ENCODE data around the gene DNER. TPM values are rescaled to one million over a fixed set of nuclear protein-coding genes. Genes with fewer than 3 reads are reported as not detected.

Gene DNER
- total and polyA plus RNA-seq, 2 donors from 2014 or later: 16.5 to 21.9 TPM

DNA sequence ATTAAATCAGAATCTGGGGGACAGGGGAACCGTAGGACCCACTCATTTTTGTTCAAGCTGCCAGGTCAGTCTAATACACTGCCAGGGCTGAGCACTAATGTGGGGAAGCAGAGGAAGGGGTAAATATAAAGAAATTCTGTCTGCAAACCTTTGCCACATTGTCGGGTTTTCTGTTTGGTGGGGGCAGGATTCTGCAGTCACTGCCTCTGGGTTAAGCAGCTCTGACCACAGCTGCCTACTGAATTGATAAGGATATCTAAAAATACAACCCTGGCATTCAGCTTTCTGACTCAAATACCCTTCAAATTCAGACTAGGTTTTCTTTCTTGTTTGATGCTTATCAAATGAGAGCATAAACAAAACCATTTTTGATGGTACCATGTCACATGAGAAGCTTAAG is 6.0 kb downstream of the DNER start:
- no peaks in the 10 kb centered on the region for H3K9me3 ChIP-seq (ENCODE audit: control insufficient read depth in 2 of 3, insufficient read depth in 1 of 3, low read length in 3 of 3)
- H3K4me1 ChIP-seq (ENCODE audit: control insufficient read depth in 2 of 3, insufficient read depth in 2 of 3, low read depth in 1 of 3, low read length in 3 of 3): no peaks in the 10 kb centered on the region
- H3K27me3 ChIP-seq (ENCODE audit: control insufficient read depth, insufficient read depth, low read length): peaks cover 5% of the 10 kb centered on the region
- no peak overlapping the region for H3K9ac ChIP-seq (ENCODE audit: low read length in 3 of 3)
- no peaks in the 10 kb centered on the region for H3K36me3 ChIP-seq (ENCODE audit: control insufficient read depth in 2 of 3, insufficient read depth in 3 of 3, low read length in 3 of 3)
- intact Hi-C loops (cut with DNase I): no loop called here
- TF ChIP-seq, protein P1, sequence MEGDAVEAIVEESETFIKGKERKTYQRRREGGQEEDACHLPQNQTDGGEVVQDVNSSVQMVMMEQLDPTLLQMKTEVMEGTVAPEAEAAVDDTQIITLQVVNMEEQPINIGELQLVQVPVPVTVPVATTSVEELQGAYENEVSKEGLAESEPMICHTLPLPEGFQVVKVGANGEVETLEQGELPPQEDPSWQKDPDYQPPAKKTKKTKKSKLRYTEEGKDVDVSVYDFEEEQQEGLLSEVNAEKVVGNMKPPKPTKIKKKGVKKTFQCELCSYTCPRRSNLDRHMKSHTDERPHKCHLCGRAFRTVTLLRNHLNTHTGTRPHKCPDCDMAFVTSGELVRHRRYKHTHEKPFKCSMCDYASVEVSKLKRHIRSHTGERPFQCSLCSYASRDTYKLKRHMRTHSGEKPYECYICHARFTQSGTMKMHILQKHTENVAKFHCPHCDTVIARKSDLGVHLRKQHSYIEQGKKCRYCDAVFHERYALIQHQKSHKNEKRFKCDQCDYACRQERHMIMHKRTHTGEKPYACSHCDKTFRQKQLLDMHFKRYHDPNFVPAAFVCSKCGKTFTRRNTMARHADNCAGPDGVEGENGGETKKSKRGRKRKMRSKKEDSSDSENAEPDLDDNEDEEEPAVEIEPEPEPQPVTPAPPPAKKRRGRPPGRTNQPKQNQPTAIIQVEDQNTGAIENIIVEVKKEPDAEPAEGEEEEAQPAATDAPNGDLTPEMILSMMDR (IDR thresholded peaks at IDR 0.05; ENCODE audit: borderline replicate concordance, extremely low read depth, insufficient read depth): no peak
- DNase-seq: no peak
- no peak for FAIRE-seq
- H3K27ac ChIP-seq (ENCODE audit: low read depth in 2 of 2, low read length in 2 of 2): no peak overlapping the region
- no peak overlapping the region for H3K4me3 ChIP-seq (ENCODE audit: low read length in 3 of 3)

GRCh38 chr2:229703909-229704630 is 10.3 kb downstream of the DNER start:
- Histone ChIP-seq H3K27me3 (ENCODE audit: control insufficient read depth, insufficient read depth, low read length) (no peaks in the 10 kb centered on the region), H3K9ac (ENCODE audit: low read length in 3 of 3) (no peak overlapping the region), H3K4me1 (ENCODE audit: control insufficient read depth in 2 of 3, insufficient read depth in 2 of 3, low read depth in 1 of 3, low read length in 3 of 3) (no peaks in the 10 kb centered on the region), H3K36me3 (ENCODE audit: control insufficient read depth in 2 of 3, insufficient read depth in 3 of 3, low read length in 3 of 3) (no peaks in the 10 kb centered on the region), H3K9me3 (ENCODE audit: control insufficient read depth in 2 of 3, insufficient read depth in 1 of 3, low read length in 3 of 3) (no peaks in the 10 kb centered on the region), H3K4me3 (ENCODE audit: low read length in 3 of 3) (no peak overlapping the region), H3K27ac (ENCODE audit: low read depth in 2 of 2, low read length in 2 of 2) (no peak overlapping the region)
- no peak for DNase-seq
- no peak for FAIRE-seq
- intact Hi-C loops (cut with DNase I): no loop called here
- TF ChIP-seq, protein P1 (IDR thresholded peaks at IDR 0.05; ENCODE audit: borderline replicate concordance, extremely low read depth, insufficient read depth): no peak

DNA sequence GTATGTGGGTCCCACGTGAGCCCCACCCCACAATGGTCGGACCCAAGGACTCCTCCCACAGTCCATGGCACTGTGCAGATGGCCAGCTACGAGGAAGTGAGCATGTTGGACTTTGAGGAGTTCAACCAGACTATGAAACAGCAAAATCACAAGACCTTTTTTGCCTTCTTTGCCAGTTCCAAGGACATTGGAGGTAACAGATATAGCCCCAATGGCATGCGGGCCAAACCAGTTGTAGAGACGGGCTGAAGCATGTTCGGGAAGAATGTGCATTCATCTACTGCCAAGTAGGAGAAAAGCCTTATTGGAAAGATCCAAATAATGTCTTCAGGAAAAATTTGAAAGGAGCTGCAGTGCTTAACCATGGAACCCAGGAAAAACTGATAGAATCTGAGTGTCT is 12.6 kb downstream of the DNER start:
- DNase-seq (no peak), FAIRE-seq (no peak)
- no peaks in the 10 kb centered on the region for H3K27me3 ChIP-seq (ENCODE audit: control insufficient read depth, insufficient read depth, low read length)
- no peaks in the 10 kb centered on the region for H3K9me3 ChIP-seq (ENCODE audit: control insufficient read depth in 2 of 3, insufficient read depth in 1 of 3, low read length in 3 of 3)
- H3K9ac ChIP-seq (ENCODE audit: low read length in 3 of 3): no peak overlapping the region
- H3K4me3 ChIP-seq (ENCODE audit: low read length in 3 of 3): no peak overlapping the region
- H3K27ac ChIP-seq (ENCODE audit: low read depth in 2 of 2, low read length in 2 of 2): no peak overlapping the region
- H3K4me1 ChIP-seq (ENCODE audit: control insufficient read depth in 2 of 3, insufficient read depth in 2 of 3, low read depth in 1 of 3, low read length in 3 of 3): no peaks in the 10 kb centered on the region
- intact Hi-C loops (cut with DNase I): no loop called here
- TF ChIP-seq, protein P1 (IDR thresholded peaks at IDR 0.05; ENCODE audit: borderline replicate concordance, extremely low read depth, insufficient read depth): no peak
- no peaks in the 10 kb centered on the region for H3K36me3 ChIP-seq (ENCODE audit: control insufficient read depth in 2 of 3, insufficient read depth in 3 of 3, low read length in 3 of 3)

DNA sequence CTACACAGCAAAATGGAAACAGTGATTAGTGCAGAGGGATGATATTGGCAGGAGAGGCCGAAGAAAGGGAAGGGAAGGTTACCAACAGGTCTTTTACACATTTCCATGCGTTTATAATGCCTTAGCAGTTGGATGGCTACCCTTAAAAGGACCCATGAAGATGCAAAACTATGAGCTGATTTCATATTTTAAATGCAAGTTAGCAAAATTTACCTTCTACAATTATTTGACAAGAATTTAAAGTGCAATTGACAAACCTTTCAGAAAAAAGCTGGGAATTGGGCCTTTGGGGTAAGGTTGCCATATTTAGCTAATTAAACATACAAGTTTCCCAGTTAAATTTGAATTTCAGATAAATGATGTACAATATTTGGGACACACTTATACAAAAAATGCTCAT is 13.3 kb downstream of the DNER start:
- intact Hi-C loops (cut with DNase I): no loop called here
- Histone ChIP-seq H3K9me3 (ENCODE audit: control insufficient read depth in 2 of 3, insufficient read depth in 1 of 3, low read length in 3 of 3) (no peaks in the 10 kb centered on the region), H3K4me1 (ENCODE audit: control insufficient read depth in 2 of 3, insufficient read depth in 2 of 3, low read depth in 1 of 3, low read length in 3 of 3) (no peaks in the 10 kb centered on the region), H3K36me3 (ENCODE audit: control insufficient read depth in 2 of 3, insufficient read depth in 3 of 3, low read length in 3 of 3) (no peaks in the 10 kb centered on the region), H3K9ac (ENCODE audit: low read length in 3 of 3) (no peak overlapping the region), H3K27me3 (ENCODE audit: control insufficient read depth, insufficient read depth, low read length) (no peaks in the 10 kb centered on the region), H3K4me3 (ENCODE audit: low read length in 3 of 3) (no peak overlapping the region), H3K27ac (ENCODE audit: low read depth in 2 of 2, low read length in 2 of 2) (no peak overlapping the region)
- TF ChIP-seq, protein P1 (IDR thresholded peaks at IDR 0.05; ENCODE audit: borderline replicate concordance, extremely low read depth, insufficient read depth): no peak
- FAIRE-seq (no peak), DNase-seq (no peak)

Data from kidney (tissue), 14 donors.